ENCODE measurements around the gene KLHL18. TPM values are rescaled to one million over a fixed set of nuclear protein-coding genes. Genes with fewer than 3 reads are reported as not detected.
"Not testable (repeated sequence)": the region's sequence is repeated elsewhere in the genome, so short reads cannot be mapped to it uniquely, and the experiment has no call there.

KLHL18 gene
- total and polyA plus RNA-seq, 5 donors, result 25.3 to 67.2 (median 33.8) TPM

DNA sequence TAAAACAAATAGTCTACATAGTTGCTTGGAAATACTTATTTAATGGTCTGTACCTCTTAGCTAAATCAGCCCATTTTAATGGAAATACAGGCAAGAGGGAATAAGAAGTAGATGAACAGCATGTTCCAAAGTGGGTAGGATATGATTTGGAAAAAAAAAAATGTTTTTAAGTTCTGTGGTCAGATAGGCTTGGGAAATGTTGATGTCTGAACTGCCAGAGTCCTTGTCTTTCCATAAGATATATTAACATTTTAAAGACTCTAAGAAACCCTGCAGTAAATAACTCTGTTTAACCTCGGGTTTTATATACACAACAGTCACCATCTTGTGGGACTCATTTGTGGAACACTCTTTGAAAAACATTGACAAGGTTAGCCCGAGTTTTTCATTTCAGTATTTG, 58.1 kb downstream of the KLHL18 start:
- intact Hi-C loops (cut with DNase I), result no loop called here
- Histone ChIP-seq H3K4me3 (ENCODE audit: low read length) (no peak overlapping the region), H3K27ac (ENCODE audit: low read length) (no peak overlapping the region), H3K4me1 (ENCODE audit: control insufficient read depth, insufficient read depth, low read length) (no peaks in the 10 kb centered on the region), H3K9me3 (ENCODE audit: control insufficient read depth, low read length) (no peaks in the 10 kb centered on the region), H3K27me3 (ENCODE audit: control insufficient read depth, insufficient read depth) (no peaks in the 10 kb centered on the region)
- 93% methylated on average over 2 of the region's 2 CpGs for WGBS
- DNase-seq (no peak), ATAC-seq (no peak)

- WGBS, result 95% methylated on average over 2 of the region's 2 CpGs
Measured at GRCh38 chr3:47342151-47342550, 59.4 kb downstream of the KLHL18 start.

GRCh38 chr3:47342812-47343211, 60.1 kb downstream of the KLHL18 start:
- no peak for DNase-seq
- Histone ChIP-seq H3K4me3 (ENCODE audit: low read length) (no peak overlapping the region), H3K4me1 (ENCODE audit: control insufficient read depth, insufficient read depth, low read length) (no peaks in the 10 kb centered on the region), H3K27me3 (ENCODE audit: control insufficient read depth, insufficient read depth) (no peaks in the 10 kb centered on the region), H3K27ac (ENCODE audit: low read length) (no peak overlapping the region), H3K9me3 (ENCODE audit: control insufficient read depth, low read length) (no peaks in the 10 kb centered on the region)
- intact Hi-C loops (cut with DNase I), result no loop called here
- ATAC-seq, result no peak

More at GRCh38 chr3:47342151-47342550, 59.4 kb downstream of the KLHL18 start:
- intact Hi-C loops (cut with DNase I), result no loop called here
- ATAC-seq, result no peak
- H3K27ac ChIP-seq (ENCODE audit: low read length), result no peak overlapping the region
- H3K27me3 ChIP-seq (ENCODE audit: control insufficient read depth, insufficient read depth), result no peaks in the 10 kb centered on the region
- H3K4me3 ChIP-seq (ENCODE audit: low read length), result no peak overlapping the region
- no peak for DNase-seq
- H3K4me1 ChIP-seq (ENCODE audit: control insufficient read depth, insufficient read depth, low read length), result no peaks in the 10 kb centered on the region
- H3K9me3 ChIP-seq (ENCODE audit: control insufficient read depth, low read length), result no peaks in the 10 kb centered on the region

GRCh38 chr3:47343471-47343971, 60.8 kb downstream of the KLHL18 start:
- DNase-seq (no peak), ATAC-seq (peak in 1 of 2 donors; percentile 15)
- H3K4me1 ChIP-seq (ENCODE audit: control insufficient read depth, insufficient read depth, low read length), result no peaks in the 10 kb centered on the region
- intact Hi-C loops (cut with DNase I), result no loop called here
- no peaks in the 10 kb centered on the region for H3K9me3 ChIP-seq (ENCODE audit: control insufficient read depth, low read length)
- H3K27ac ChIP-seq (ENCODE audit: low read length), result no peak overlapping the region
- H3K4me3 ChIP-seq (ENCODE audit: low read length), result no peak overlapping the region
- WGBS, result 93% methylated on average over 17 of the region's 17 CpGs
- H3K27me3 ChIP-seq (ENCODE audit: control insufficient read depth, insufficient read depth), result no peaks in the 10 kb centered on the region

DNA sequence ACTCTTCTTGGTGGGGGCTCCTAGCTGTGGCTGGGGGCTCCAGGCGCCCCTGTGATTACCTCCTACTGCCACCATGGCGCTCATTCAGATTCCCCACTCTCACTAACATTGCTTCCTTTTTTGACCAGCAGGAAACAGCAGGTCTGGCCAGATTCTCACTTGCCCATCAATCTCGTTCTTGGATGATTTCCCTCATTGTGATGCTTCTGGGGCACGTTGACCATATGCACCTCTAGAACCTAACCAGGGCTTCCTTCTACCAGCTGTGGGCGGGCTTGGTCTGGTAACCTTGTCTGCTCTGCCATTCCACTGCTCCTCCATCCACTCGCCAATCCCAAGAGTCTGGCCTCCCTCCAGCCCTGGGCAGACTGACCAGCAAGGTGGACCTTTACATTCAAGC, 62.2 kb downstream of the KLHL18 start:
- no peak overlapping the region for H3K4me3 ChIP-seq (ENCODE audit: low read length)
- no peak overlapping the region for H3K27ac ChIP-seq (ENCODE audit: low read length)
- ATAC-seq (no peak), DNase-seq (no peak)
- intact Hi-C loops (cut with DNase I), result no loop called here
- H3K4me1 ChIP-seq (ENCODE audit: control insufficient read depth, insufficient read depth, low read length), result no peaks in the 10 kb centered on the region
- WGBS, result 78% methylated on average over 6 of the region's 6 CpGs
- no peaks in the 10 kb centered on the region for H3K9me3 ChIP-seq (ENCODE audit: control insufficient read depth, low read length)
- no peaks in the 10 kb centered on the region for H3K27me3 ChIP-seq (ENCODE audit: control insufficient read depth, insufficient read depth)

- H3K27ac ChIP-seq (ENCODE audit: low read length), result no peak overlapping the region
- no peak for DNase-seq
- ATAC-seq, result peak; percentile 18 to 20
- H3K27me3 ChIP-seq (ENCODE audit: control insufficient read depth, insufficient read depth), result no peaks in the 10 kb centered on the region
- H3K4me1 ChIP-seq (ENCODE audit: control insufficient read depth, insufficient read depth, low read length), result no peaks in the 10 kb centered on the region
- WGBS, result 63% methylated on average over 4 of the region's 4 CpGs
- no peaks in the 10 kb centered on the region for H3K9me3 ChIP-seq (ENCODE audit: control insufficient read depth, low read length)
- no peak overlapping the region for H3K4me3 ChIP-seq (ENCODE audit: low read length)
- intact Hi-C loops (cut with DNase I), result no loop called here
Measured at GRCh38 chr3:47347217-47347801, 64.6 kb downstream of the KLHL18 start.

DNA sequence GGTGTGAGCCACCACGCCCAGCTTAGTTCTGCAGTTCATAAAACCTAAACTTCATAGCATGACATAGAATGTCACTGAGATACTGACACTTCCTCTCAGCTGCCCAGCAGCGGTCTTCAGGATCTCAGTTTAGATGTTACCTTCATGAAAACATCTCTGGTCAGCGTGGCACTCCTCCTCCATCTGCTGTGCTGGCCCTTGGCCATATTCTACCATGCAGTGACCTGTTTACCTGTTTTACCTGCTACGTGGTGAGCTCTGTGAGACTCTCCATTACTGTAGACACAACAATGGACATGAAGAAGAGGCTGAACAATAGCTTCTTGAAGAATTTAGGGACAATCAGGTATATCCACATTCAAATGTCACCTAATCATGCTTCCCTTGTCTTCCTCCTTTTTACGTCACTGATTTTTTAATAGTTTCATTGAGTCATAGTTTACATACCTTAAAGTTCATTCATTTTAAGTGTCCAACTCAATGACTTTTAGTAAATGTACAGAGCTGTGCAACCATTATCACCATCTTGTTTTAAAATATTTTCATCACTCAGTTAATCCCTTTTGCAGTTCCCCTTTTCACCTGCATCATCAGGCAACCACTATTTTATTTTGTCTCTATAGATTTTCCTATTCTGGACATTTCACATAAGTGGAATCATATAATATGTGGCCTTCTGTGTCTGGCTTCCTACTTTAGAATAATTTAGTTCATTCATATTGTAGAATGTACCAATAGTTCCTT, 65.8 kb downstream of the KLHL18 start:
- no peaks in the 10 kb centered on the region for H3K27me3 ChIP-seq (ENCODE audit: control insufficient read depth, insufficient read depth)
- H3K9me3 ChIP-seq (ENCODE audit: control insufficient read depth, low read length), result no peaks in the 10 kb centered on the region
- H3K4me3 ChIP-seq (ENCODE audit: low read length), result no peak overlapping the region
- intact Hi-C loops (cut with DNase I), result no loop called here
- DNase-seq, result no peak
- WGBS, result 91% methylated on average over 5 of the region's 5 CpGs
- no peak for ATAC-seq
- no peak overlapping the region for H3K27ac ChIP-seq (ENCODE audit: low read length)
- H3K4me1 ChIP-seq (ENCODE audit: control insufficient read depth, insufficient read depth, low read length), result no peaks in the 10 kb centered on the region

GRCh38 chr3:47355010-47355409, 72.3 kb downstream of the KLHL18 start:
- ATAC-seq, result no peak
- Histone ChIP-seq H3K4me3 (ENCODE audit: low read length) (no peak overlapping the region), H3K4me1 (ENCODE audit: control insufficient read depth, insufficient read depth, low read length) (no peaks in the 10 kb centered on the region), H3K27me3 (ENCODE audit: control insufficient read depth, insufficient read depth) (no peaks in the 10 kb centered on the region), H3K9me3 (ENCODE audit: control insufficient read depth, low read length) (no peaks in the 10 kb centered on the region), H3K27ac (ENCODE audit: low read length) (no peak overlapping the region)
- no peak for DNase-seq
- intact Hi-C loops (cut with DNase I), result no loop called here
- WGBS, result 90% methylated on average over 3 of the region's 3 CpGs

- Histone ChIP-seq H3K4me1 (ENCODE audit: control insufficient read depth, insufficient read depth, low read length) (no peaks in the 10 kb centered on the region), H3K4me3 (ENCODE audit: low read length) (no peak overlapping the region), H3K27ac (ENCODE audit: low read length) (no peak overlapping the region), H3K9me3 (ENCODE audit: control insufficient read depth, low read length) (no peaks in the 10 kb centered on the region), H3K27me3 (ENCODE audit: control insufficient read depth, insufficient read depth) (no peaks in the 10 kb centered on the region)
- 93% methylated on average over 31 of the region's 31 CpGs for WGBS
- DNase-seq (no peak), ATAC-seq (no peak)
- intact Hi-C loops (cut with DNase I), result no loop called here
Measured at GRCh38 chr3:47356201-47356600, 73.5 kb downstream of the KLHL18 start.

DNA sequence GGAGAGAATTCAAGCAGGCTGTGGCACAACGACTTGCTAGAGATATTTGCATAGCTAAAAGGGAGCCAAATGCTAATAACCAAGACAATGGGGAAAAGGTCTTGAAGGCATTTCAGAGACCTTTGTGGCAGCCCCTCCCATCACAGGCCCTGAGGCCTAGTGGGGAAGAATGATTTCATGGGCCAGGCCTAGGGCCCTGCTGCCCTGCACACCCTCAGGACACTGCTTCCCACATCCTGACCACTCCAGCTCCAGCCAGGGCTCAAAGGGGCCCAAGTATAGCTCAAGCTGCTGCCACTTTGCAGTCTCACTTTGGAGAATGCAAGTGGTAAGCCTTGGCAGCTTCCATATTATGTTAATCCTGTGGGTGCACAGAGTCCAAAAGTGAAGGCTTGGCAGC, 76.6 kb downstream of the KLHL18 start:
- intact Hi-C loops (cut with DNase I), result no loop called here
- ATAC-seq (no peak), DNase-seq (no peak)

GRCh38 chr3:47360110-47360517, 77.4 kb downstream of the KLHL18 start:
- intact Hi-C loops (cut with DNase I); H3K4me3 ChIP-seq (ENCODE audit: low read length); H3K27ac ChIP-seq (ENCODE audit: low read length); H3K4me1 ChIP-seq (ENCODE audit: control insufficient read depth, insufficient read depth, low read length); ATAC-seq; H3K27me3 ChIP-seq (ENCODE audit: control insufficient read depth, insufficient read depth); H3K9me3 ChIP-seq (ENCODE audit: control insufficient read depth, low read length); DNase-seq: not testable (repeated sequence)
- WGBS, result 95% methylated on average over 4 of the region's 4 CpGs

More for the DNA sequence above, 76.6 kb downstream of the KLHL18 start:
- no peaks in the 10 kb centered on the region for H3K9me3 ChIP-seq (ENCODE audit: control insufficient read depth, low read length)
- no peaks in the 10 kb centered on the region for H3K27me3 ChIP-seq (ENCODE audit: control insufficient read depth, insufficient read depth)
- H3K4me1 ChIP-seq (ENCODE audit: control insufficient read depth, insufficient read depth, low read length), result no peaks in the 10 kb centered on the region
- no peak overlapping the region for H3K4me3 ChIP-seq (ENCODE audit: low read length)
- no peak overlapping the region for H3K27ac ChIP-seq (ENCODE audit: low read length)
- 64% methylated on average over 1 of the region's 1 CpG for WGBS
